ENCODE data around the gene UBE2C. TPM values are rescaled to one million over a fixed set of nuclear protein-coding genes. Genes with fewer than 3 reads are reported as not detected.

The UBE2C gene
- total and polyA plus RNA-seq, 3 donors from 2014 or later: 21.4 to 36.7 (median 22.0) TPM

- peak; percentile 86 for DNase-seq
- Histone ChIP-seq H3K4me3 (no peak overlapping the region), H3K9me3 (no peaks in the 10 kb centered on the region), H3K27me3 (no peaks in the 10 kb centered on the region), H3K27ac (peak overlapping the region in 1 of 2 donors; percentile 45), H3K4me1 (peaks cover 6% of the 10 kb centered on the region), H3K36me3 (ENCODE audit: low read depth, missing control alignments) (no peaks in the 10 kb centered on the region)
- WGBS, 2 donors: 31 to 44% methylated on average over 4 to 5 of the region's 5 CpGs
- TF ChIP-seq POLR2A (IDR thresholded peaks at IDR 0.05) (no peak), CTCF (IDR thresholded peaks at IDR 0.05) (peak; percentile 93 to 98 (median 97))
- intact Hi-C loops (cut with DNase I; ENCODE audit: low total_unique reads): no loop called here
These were observed 41.2 kb upstream of the UBE2C start for GRCh38 chr20:45771182-45771759.

GRCh38 chr20:45772693-45773092, 39.8 kb upstream of the UBE2C start:
- WGBS, 2 donors: 73 to 76% methylated on average over 3 of the region's 3 CpGs
- no peak for TF ChIP-seq CTCF (IDR thresholded peaks at IDR 0.05)
- H3K4me3 ChIP-seq: no peak overlapping the region
- H3K36me3 ChIP-seq (ENCODE audit: low read depth, missing control alignments): no peaks in the 10 kb centered on the region
- intact Hi-C loops (cut with DNase I; ENCODE audit: low total_unique reads): no loop called here
- no peak overlapping the region for H3K27ac ChIP-seq
- no peak for DNase-seq
- peaks cover 6% of the 10 kb centered on the region for H3K4me1 ChIP-seq
- H3K9me3 ChIP-seq: no peaks in the 10 kb centered on the region
- no peaks in the 10 kb centered on the region for H3K27me3 ChIP-seq

DNA sequence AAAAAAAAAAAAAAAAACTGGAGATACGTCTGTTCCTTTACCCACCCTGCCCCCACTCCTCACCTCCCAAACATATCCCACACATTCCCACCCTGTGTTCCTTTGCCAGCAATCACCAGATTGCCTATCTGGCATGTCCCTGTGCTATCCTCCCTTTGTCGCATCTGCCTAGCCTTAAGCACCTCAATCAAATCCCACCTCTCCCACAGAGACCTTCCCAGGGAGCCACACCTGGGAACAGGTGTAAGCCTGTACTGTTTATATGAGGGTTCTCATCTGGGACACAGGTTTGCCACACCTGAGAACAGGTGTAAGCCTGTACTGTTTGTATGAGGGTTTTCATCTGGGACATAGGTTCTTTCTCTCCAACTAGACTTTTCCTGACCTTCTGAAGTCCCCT, 37.5 kb upstream of the UBE2C start:
- no peak for DNase-seq
- no peaks in the 10 kb centered on the region for H3K9me3 ChIP-seq
- H3K36me3 ChIP-seq (ENCODE audit: low read depth, missing control alignments): no peaks in the 10 kb centered on the region
- 64 to 67% methylated on average over 2 of the region's 2 CpGs for WGBS, 2 donors
- peaks cover 14% of the 10 kb centered on the region for H3K4me1 ChIP-seq
- H3K4me3 ChIP-seq: no peak overlapping the region
- no peak for TF ChIP-seq CTCF (IDR thresholded peaks at IDR 0.05)
- no peak for TF ChIP-seq POLR2A (IDR thresholded peaks at IDR 0.05)
- intact Hi-C loops (cut with DNase I; ENCODE audit: low total_unique reads): no loop called here
- no peak overlapping the region for H3K27ac ChIP-seq
- H3K27me3 ChIP-seq: no peaks in the 10 kb centered on the region

GRCh38 chr20:45775411-45775810, 37.0 kb upstream of the UBE2C start:
- DNase-seq: no peak
- 91 to 94% methylated on average over 5 to 6 of the region's 6 CpGs for WGBS, 2 donors
- intact Hi-C loops (cut with DNase I; ENCODE audit: low total_unique reads): no loop called here
- Histone ChIP-seq H3K4me3 (no peak overlapping the region), H3K9me3 (no peaks in the 10 kb centered on the region), H3K27me3 (no peaks in the 10 kb centered on the region), H3K27ac (no peak overlapping the region), H3K4me1 (peaks cover 14% of the 10 kb centered on the region), H3K36me3 (ENCODE audit: low read depth, missing control alignments) (no peaks in the 10 kb centered on the region)
- no peak for TF ChIP-seq POLR2A (IDR thresholded peaks at IDR 0.05)
- no peak for TF ChIP-seq CTCF (IDR thresholded peaks at IDR 0.05)

GRCh38 chr20:45776931-45777330, 35.5 kb upstream of the UBE2C start:
- WGBS, 2 donors: 87 to 90% methylated on average over 7 of the region's 7 CpGs
- intact Hi-C loops (cut with DNase I; ENCODE audit: low total_unique reads): no loop called here
- H3K4me3 ChIP-seq: no peak overlapping the region
- peaks cover 8% of the 10 kb centered on the region for H3K4me1 ChIP-seq
- no peak overlapping the region for H3K27ac ChIP-seq
- no peak for TF ChIP-seq POLR2A (IDR thresholded peaks at IDR 0.05)
- TF ChIP-seq CTCF (IDR thresholded peaks at IDR 0.05): no peak
- DNase-seq: no peak
- H3K27me3 ChIP-seq: no peaks in the 10 kb centered on the region
- no peaks in the 10 kb centered on the region for H3K36me3 ChIP-seq (ENCODE audit: low read depth, missing control alignments)
- H3K9me3 ChIP-seq: no peaks in the 10 kb centered on the region

Measured in testis (tissue), 3 donors.